Mesendoderm (in vitro differentiated cells): ENCODE data around the gene TMEM238.
"Not testable (repeated sequence)": the region's sequence is repeated elsewhere in the genome, so short reads cannot be mapped to it uniquely, and the experiment has no call there.

Experiments used
- DNase-seq: peaks from one replicate; pipeline ENCODE4 v3.0.0; 2013
- H2AK5ac ChIP-seq: 2 replicates; pipeline ENCODE4 v1.6.1; 2013; ENCODE audit warnings: low read length, inconsistent platforms
- H2BK120ac ChIP-seq: 2 replicates; pipeline ENCODE4 v1.6.1; 2013; ENCODE audit warnings: low read depth, mild to moderate bottlenecking, low read length, moderate library complexity, mixed read lengths
- H2BK15ac ChIP-seq: replicated peaks from 2 replicates; pipeline ENCODE4 v1.6.1; 2013; ENCODE audit warnings: low read depth, mild to moderate bottlenecking, moderate library complexity
- H2BK5ac ChIP-seq: 2 replicates; pipeline ENCODE4 v1.6.1; 2013; ENCODE audit warnings: low read length, inconsistent platforms
- H3K18ac ChIP-seq: 2 replicates; pipeline ENCODE4 v1.6.1; 2013; ENCODE audit warnings: mild to moderate bottlenecking, low read length, mixed read lengths
- H3K23ac ChIP-seq: one replicate; pipeline ENCODE4 v1.6.1; 2013; ENCODE audit warnings: low read length
- H3K27ac ChIP-seq: 2 replicates; pipeline ENCODE4 v1.5.1; 2013; ENCODE audit warnings: low read depth, mild to moderate bottlenecking, inconsistent platforms, low read length, moderate library complexity
- H3K27me3 ChIP-seq: 2 replicates; pipeline ENCODE4 v1.6.1; 2013; ENCODE audit warnings: low read length, control low read depth, mild to moderate bottlenecking, inconsistent platforms; ENCODE audit not compliant: insufficient read depth, poor library complexity
- H3K36me3 ChIP-seq: 2 replicates; pipeline ENCODE4 v1.6.1; 2013; ENCODE audit warnings: low read length, inconsistent platforms; ENCODE audit not compliant: control insufficient read depth, insufficient read depth
- H3K4ac ChIP-seq: one replicate; pipeline ENCODE4 v1.6.1; 2013; ENCODE audit warnings: low read depth, mild to moderate bottlenecking, low read length, moderate library complexity
- H3K4me1 ChIP-seq: 2 replicates; pipeline ENCODE4 v1.6.1; 2013; ENCODE audit warnings: low read depth, low read length, inconsistent platforms; ENCODE audit not compliant: control insufficient read depth
- H3K4me2 ChIP-seq: 2 replicates; pipeline ENCODE4 v1.6.1; 2013; ENCODE audit warnings: low read length
- H3K4me3 ChIP-seq: 2 replicates; pipeline ENCODE4 v1.5.1; 2013; ENCODE audit warnings: mild to moderate bottlenecking, low read length
- H3K56ac ChIP-seq: one replicate; pipeline ENCODE4 v1.6.1; 2013; ENCODE audit warnings: low read length
- H3K79me1 ChIP-seq: 2 replicates; pipeline ENCODE4 v1.6.1; 2013; ENCODE audit warnings: low read length, inconsistent platforms
- H3K79me2 ChIP-seq: 2 replicates; pipeline ENCODE4 v1.6.1; 2013; ENCODE audit warnings: mild to moderate bottlenecking, low read length; ENCODE audit not compliant: control insufficient read depth, insufficient read depth
- H3K9ac ChIP-seq: 2 replicates; pipeline ENCODE4 v1.6.1; 2013; ENCODE audit warnings: low read length, inconsistent platforms
- H4K5ac ChIP-seq: one replicate; pipeline ENCODE4 v1.6.1; 2013; ENCODE audit warnings: low read length
- H4K8ac ChIP-seq: one replicate; pipeline ENCODE4 v1.6.1; 2013; ENCODE audit warnings: low read depth, mild to moderate bottlenecking, control low read depth, low read length, moderate library complexity
- WGBS: extraction: QIAGEN DNeasy Blood & Tissue Kit; methylation state at CpG from one replicate; pipeline ENCODE4 v1.1.7; 2013; ENCODE audit warnings: low lambda C conversion rate, missing lambda C conversion rate; ENCODE audit not compliant: insufficient coverage; ENCODE audit errors: extremely low coverage; 5-methylcytosine and 5-hydroxymethylcytosine counted together

TMEM238 gene

DNA sequence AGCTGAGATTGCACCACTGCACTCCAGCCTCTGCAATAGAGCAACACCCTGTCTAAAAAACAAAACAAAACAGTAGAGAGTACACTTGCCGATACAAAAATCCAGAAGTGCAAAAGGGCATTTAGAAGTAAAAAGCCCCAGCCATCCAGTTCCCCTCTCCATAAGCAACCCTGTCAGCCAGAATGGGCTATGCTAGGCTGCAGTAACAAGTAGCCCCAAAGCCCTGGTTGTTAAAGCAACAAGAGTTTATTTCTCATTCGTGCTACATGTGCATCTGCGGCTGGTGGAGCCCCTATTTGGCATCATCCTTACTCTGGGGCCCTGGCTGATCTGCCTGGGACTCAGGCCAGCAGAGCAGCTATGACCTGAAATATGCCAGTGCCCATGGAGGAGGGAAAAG lies 40.4 kb upstream of the TMEM238 start:
- Histone ChIP-seq H3K18ac (no peak overlapping the region), H4K8ac (no peak overlapping the region), H2AK5ac (no peak overlapping the region), H3K27me3 (no peaks in the 10 kb centered on the region), H2BK5ac (no peak overlapping the region), H3K9ac (no peak overlapping the region), H3K4me2 (no peak overlapping the region), H4K5ac (no peak overlapping the region), H3K4me3 (no peak overlapping the region), H3K79me1 (no peaks in the 10 kb centered on the region), H3K79me2 (no peaks in the 10 kb centered on the region), H3K56ac (no peak overlapping the region), H2BK120ac (no peak overlapping the region), H2BK15ac (no peak overlapping the region), H3K4me1 (no peaks in the 10 kb centered on the region), H3K23ac (no peak overlapping the region), H3K36me3 (no peaks in the 10 kb centered on the region), H3K4ac (no peak overlapping the region), H3K27ac (no peak overlapping the region)
- no peak for DNase-seq
- no CpG with 5 or more reads among the region's 3 CpGs for WGBS

DNA sequence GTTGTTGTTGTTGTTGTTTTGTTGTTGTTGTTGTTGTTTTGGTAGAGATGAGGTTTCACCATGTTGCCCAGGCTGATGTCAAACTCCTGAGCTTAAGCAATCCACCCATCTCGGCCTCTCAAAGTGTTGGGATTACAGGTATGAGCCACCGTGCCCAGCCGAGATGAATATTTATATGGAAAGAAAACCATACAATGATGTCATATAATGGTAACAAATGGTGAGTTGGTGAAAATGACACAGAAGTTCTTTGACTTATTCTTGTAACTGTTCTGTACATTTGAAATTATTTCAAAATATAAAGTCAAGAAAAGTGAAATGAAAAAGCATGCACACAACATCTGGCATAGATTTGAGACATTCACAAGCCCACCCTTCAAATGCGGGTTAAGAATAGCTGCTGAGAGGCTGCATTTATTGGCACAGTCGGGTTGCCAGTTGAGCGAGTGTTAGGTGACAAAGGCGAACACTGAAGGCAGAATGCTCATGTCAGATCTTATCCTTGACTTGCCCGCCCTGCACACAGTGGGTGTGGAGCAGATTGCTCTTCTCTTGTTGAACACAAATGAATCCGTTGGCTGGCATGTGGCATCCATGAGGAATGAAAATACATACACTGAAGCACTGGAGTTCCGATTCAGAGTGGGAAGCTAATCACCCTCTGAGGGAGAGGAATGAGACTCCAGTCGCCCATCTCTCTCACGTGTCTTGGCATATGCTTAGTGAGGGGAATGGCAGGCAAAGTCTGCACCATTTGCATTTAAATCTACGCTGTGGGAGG lies 39.3 kb upstream of the TMEM238 start:
- H3K4me3 ChIP-seq: no peak overlapping the region
- H2BK120ac ChIP-seq: no peak overlapping the region
- H4K5ac ChIP-seq: no peak overlapping the region
- no peaks in the 10 kb centered on the region for H3K79me1 ChIP-seq
- H3K4me1 ChIP-seq: no peaks in the 10 kb centered on the region
- H3K27me3 ChIP-seq: no peaks in the 10 kb centered on the region
- no peak overlapping the region for H2BK15ac ChIP-seq
- H3K4ac ChIP-seq: no peak overlapping the region
- WGBS: no CpG with 5 or more reads among the region's 13 CpGs
- H3K27ac ChIP-seq: no peak overlapping the region
- no peak overlapping the region for H2AK5ac ChIP-seq
- no peaks in the 10 kb centered on the region for H3K79me2 ChIP-seq
- no peak overlapping the region for H3K9ac ChIP-seq
- no peak overlapping the region for H3K18ac ChIP-seq
- no peak for DNase-seq
- no peak overlapping the region for H3K4me2 ChIP-seq
- H2BK5ac ChIP-seq: no peak overlapping the region
- H3K56ac ChIP-seq: no peak overlapping the region
- no peaks in the 10 kb centered on the region for H3K36me3 ChIP-seq
- H4K8ac ChIP-seq: no peak overlapping the region
- H3K23ac ChIP-seq: no peak overlapping the region

DNA sequence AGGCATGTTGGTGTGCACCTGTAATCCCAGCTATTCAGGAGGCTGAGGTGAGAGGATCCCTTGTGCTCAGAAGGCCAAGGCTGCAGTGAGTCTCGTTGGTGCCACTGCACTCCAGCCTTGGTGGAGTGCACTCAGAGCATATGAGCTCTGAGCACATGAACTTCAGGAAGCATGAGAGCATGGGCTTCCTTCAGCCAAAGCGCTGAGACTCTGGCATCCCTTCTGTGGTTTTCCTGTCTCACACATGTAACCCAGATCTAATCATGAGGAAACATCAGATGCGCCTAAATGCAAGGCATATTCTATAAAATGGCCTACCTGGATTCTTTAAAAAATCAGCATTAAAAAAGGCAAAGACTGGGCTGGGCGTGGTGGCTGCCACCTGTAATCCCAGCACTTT lies 37.2 kb upstream of the TMEM238 start:
- H4K8ac ChIP-seq, H3K18ac ChIP-seq, H4K5ac ChIP-seq, H3K79me2 ChIP-seq, H2BK5ac ChIP-seq, H3K4me3 ChIP-seq, H3K23ac ChIP-seq, H3K56ac ChIP-seq, H3K79me1 ChIP-seq, H3K27ac ChIP-seq, H2BK120ac ChIP-seq, H3K36me3 ChIP-seq, H3K27me3 ChIP-seq, H3K4me1 ChIP-seq, DNase-seq, H3K9ac ChIP-seq, H3K4ac ChIP-seq, H2AK5ac ChIP-seq, H2BK15ac ChIP-seq, H3K4me2 ChIP-seq: not testable (repeated sequence)
- WGBS: no CpG with 5 or more reads among the region's 4 CpGs

DNA sequence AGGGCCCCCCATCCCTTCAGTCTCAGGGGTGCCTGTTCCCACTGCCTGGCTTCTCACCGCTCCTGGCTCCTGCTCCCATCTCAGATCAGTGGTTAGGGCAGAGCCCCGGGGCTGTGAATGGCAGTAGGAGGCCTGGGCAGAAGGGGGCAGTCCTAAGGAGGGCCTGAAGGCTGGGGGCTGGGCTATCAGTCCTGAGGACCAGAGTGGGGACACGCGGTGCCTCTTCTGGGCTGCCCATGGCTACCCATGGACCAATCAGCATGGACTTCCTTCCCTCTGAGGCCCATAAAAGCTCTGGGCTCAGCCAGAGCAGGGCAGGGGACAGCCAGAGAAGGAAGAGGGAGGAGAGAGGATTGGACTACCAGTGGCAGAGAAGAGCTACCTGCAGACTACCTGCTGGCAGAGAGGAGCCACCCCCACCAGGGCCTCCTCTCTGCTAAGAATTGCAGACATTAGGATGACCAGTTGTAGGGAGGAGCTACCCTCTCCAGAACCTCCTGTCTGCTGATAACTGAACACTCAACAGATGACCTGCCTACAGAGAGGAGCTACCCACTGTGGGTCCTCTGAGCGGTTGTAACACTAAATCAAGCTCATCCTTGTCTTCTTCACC lies 35.6 kb upstream of the TMEM238 start:
- H2BK15ac ChIP-seq: no peak overlapping the region
- H3K36me3 ChIP-seq: no peaks in the 10 kb centered on the region
- no peak overlapping the region for H4K8ac ChIP-seq
- WGBS: no CpG with 5 or more reads among the region's 5 CpGs
- no peak overlapping the region for H3K27ac ChIP-seq
- H3K18ac ChIP-seq: no peak overlapping the region
- no peak overlapping the region for H2BK5ac ChIP-seq
- no peak overlapping the region for H3K4ac ChIP-seq
- H2BK120ac ChIP-seq: no peak overlapping the region
- H3K56ac ChIP-seq: no peak overlapping the region
- no peak for DNase-seq
- H3K4me2 ChIP-seq: no peak overlapping the region
- H3K23ac ChIP-seq: no peak overlapping the region
- no peaks in the 10 kb centered on the region for H3K79me2 ChIP-seq
- H4K5ac ChIP-seq: no peak overlapping the region
- no peaks in the 10 kb centered on the region for H3K27me3 ChIP-seq
- H3K9ac ChIP-seq: no peak overlapping the region
- no peak overlapping the region for H2AK5ac ChIP-seq
- no peaks in the 10 kb centered on the region for H3K4me1 ChIP-seq
- H3K4me3 ChIP-seq: no peak overlapping the region
- H3K79me1 ChIP-seq: no peaks in the 10 kb centered on the region

DNA sequence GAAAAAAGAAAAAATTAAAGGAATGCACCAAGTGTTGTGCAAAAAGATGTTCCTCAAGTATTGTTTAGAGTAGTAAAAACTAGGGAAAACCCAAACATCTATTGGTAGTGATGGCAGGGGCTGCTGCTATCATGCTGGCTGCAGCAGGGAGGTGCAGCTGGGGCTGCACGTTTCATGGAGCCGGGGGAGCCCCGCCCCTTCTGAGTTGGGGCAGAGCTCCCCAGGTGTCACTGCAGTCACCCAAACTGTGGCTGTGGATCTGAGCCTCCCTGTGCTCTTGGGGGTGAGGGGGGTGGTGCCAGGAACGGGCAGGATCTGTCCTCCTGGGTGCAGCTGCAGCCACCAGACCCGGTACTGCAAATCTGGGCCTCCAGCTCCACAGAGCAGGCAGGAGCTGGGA lies 35.0 kb upstream of the TMEM238 start:
- Histone ChIP-seq H3K23ac (no peak overlapping the region), H3K4me1 (no peaks in the 10 kb centered on the region), H2BK15ac (no peak overlapping the region), H2BK120ac (no peak overlapping the region), H3K27ac (no peak overlapping the region), H4K8ac (no peak overlapping the region), H3K4me3 (no peak overlapping the region), H3K56ac (no peak overlapping the region), H3K9ac (no peak overlapping the region), H2BK5ac (no peak overlapping the region), H3K18ac (no peak overlapping the region), H3K79me2 (no peaks in the 10 kb centered on the region), H3K4ac (no peak overlapping the region), H3K27me3 (no peaks in the 10 kb centered on the region), H3K4me2 (no peak overlapping the region), H3K79me1 (no peaks in the 10 kb centered on the region), H4K5ac (no peak overlapping the region), H3K36me3 (no peaks in the 10 kb centered on the region), H2AK5ac (no peak overlapping the region)
- no CpG with 5 or more reads among the region's 5 CpGs for WGBS
- DNase-seq: no peak
